OCI-LY3 (cell line): Measurements from ENCODE around the gene COG2.

Experiments
- CTCF ChIP-seq: fragments of 200-600, 300-600 bp; sonication (generic); IDR thresholded peaks from 2 replicates; pipeline ENCODE4 v1.5.1; 2014; ENCODE audit warnings: antibody characterized with exemption, low read length, low read depth
- EZH2phosphoT487 ChIP-seq: fragments of 200-600 bp; shearing (Covaris generic); IDR thresholded peaks from 2 replicates; pipeline ENCODE4 v1.6.1; 2018; ENCODE audit warnings: antibody characterized with exemption, mixed run types, low read depth

GRCh38 chr1:230621324-230622030 is 20.8 kb upstream of the COG2 start:
- TF ChIP-seq CTCF (no peak), EZH2phosphoT487 (no peak)
